Measurements from ENCODE around the gene NACC2.
"Not testable (repeated sequence)": the region's sequence is repeated elsewhere in the genome, so short reads cannot be mapped to it uniquely, and the experiment has no call there.

Gene NACC2

DNA sequence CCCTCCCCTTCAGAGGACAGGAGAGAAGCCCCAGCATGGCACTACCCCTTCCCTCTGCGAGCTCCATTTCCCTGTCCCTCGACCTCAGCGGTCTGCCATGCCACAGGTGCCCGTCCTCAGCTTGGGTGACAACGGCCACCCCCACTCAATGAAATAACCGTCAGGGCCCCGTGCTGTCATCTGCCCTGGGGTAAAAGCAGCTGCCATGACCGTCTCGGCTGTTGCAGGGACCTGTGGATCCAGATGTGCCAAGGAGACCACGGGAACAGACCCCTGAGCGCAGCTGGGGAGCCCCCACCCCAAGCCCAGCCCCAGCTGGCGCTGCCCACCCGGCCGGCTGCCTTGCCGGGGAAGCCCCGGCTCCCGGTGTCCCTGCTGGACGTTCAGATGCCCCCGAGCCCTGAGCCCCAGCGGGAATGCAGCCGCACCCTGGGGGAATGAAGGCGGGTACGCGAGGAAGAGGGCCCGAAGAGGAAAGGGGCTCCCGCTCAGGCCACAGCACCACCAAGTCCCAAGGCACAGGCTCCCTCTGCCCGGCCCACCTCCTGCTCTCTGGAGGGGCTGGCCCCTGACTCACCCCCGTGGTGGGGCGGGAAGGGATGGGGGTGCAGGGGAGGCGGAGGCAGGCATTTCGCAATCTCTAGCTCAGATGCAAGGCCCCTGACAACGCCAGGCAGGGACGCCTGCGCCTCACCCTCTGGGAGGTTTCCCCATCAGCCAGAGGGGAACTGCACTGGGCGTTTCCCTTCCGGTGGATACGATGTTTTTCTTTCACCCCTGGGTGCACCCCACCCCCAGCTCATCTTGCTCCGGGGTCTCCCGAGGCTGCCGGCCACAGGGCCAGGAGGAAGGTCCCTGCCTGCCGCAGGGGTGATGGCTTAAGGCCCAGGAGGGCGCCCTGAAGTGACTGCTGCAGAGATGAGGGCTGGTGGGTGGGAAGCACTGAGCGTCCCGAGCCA, 49.2 kb downstream of the NACC2 start:
- Mint-ChIP-seq H3K27ac (peak overlapping the region; percentile 55), H3K9me3 (no peaks in the 10 kb centered on the region), H3K4me1 (ENCODE audit: low read depth) (peaks cover 71% of the 10 kb centered on the region), H3K27me3 (no peaks in the 10 kb centered on the region), H3K4me3 (peak overlapping the region; percentile 45), H3K36me3 (ENCODE audit: low read depth) (peaks cover 48% of the 10 kb centered on the region)
- intact Hi-C loops (cut with micrococcal nuclease): loop anchor here (5.0 kb wide), 1 partner anchor 46 kb away; no protein-coding TSS in a partner anchor

DNA sequence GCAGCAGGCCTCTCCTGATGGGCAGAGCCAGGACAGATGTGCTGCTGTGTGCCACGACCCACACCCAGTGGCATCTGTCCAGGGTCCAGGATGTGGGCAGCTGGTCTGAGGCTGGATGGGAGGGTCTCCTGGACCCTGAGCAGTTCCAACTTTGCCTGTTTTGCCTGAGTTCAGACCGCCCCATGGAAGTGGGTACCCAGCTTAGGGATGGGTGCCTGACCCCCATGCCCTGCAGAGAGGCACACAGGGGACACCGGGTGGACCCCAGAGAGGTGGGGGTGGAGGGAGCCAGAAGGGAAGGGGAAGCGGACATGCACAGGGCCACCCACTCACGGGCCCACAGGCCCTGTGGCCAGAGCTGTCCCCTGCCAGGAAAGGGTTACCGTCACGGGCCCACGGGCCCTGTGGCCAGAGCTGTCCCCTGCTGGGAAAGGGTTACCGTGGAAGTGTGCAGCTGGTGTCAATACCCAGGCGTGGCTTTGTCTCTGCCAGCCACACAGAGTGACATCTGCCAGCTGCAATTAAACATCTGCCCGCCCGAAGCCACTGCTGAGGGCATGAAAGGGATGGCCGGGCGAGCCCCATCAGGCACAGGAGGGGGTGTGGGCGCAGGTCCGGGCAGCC, 50.0 kb downstream of the NACC2 start:
- intact Hi-C loops (cut with micrococcal nuclease): loop anchor here (5.0 kb wide), 1 partner anchor 47 kb away; no protein-coding TSS in a partner anchor

DNA sequence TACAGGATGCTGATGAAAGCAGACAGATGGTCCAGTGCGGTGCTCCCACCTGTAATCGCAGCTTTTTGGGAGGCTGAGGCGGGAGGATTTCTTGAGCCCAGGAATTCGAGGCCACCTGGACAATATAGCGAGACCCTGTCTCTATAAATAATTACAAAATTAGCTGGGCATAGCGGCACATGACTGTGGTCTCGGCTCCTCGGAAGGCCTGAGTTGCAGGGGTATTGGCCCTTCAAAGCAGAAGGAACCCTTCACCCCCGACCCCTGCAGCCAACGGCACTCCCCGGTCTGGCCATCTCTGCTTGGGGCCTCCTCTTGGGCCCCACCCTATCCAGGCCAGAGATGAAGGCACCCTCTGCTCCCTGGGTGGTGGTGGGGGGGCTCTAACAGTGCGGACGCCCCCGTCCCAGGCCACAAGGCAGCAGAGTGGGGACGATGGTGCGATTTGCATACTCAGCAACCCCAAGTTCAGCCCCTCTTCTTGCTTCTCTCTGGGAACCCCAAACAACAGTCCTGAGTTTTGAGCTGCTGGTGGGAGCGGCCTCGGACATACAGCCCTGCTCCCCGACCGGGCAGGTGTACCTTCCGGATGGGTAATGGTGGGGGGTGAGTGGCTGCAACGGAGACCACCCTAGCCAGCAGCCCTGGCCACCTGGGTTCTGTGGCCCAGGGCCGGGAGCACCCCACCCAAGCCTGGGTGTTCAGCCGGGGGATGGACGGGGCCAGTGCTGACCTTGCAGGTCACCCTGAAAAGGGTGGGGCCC, 50.7 kb downstream of the NACC2 start:
- no peak overlapping the region for H3K27ac Mint-ChIP-seq
- intact Hi-C loops (cut with micrococcal nuclease): no loop called here
- peaks cover 49% of the 10 kb centered on the region for H3K36me3 Mint-ChIP-seq (ENCODE audit: low read depth)

More for the DNA sequence above, 50.0 kb downstream of the NACC2 start:
- H3K27me3 Mint-ChIP-seq: no peaks in the 10 kb centered on the region
- H3K4me3 Mint-ChIP-seq: peak overlapping the region; percentile 8
- H3K9me3 Mint-ChIP-seq: no peaks in the 10 kb centered on the region
- H3K4me1 Mint-ChIP-seq (ENCODE audit: low read depth): peaks cover 69% of the 10 kb centered on the region
- no peak overlapping the region for H3K27ac Mint-ChIP-seq
- H3K36me3 Mint-ChIP-seq (ENCODE audit: low read depth): peaks cover 50% of the 10 kb centered on the region

DNA sequence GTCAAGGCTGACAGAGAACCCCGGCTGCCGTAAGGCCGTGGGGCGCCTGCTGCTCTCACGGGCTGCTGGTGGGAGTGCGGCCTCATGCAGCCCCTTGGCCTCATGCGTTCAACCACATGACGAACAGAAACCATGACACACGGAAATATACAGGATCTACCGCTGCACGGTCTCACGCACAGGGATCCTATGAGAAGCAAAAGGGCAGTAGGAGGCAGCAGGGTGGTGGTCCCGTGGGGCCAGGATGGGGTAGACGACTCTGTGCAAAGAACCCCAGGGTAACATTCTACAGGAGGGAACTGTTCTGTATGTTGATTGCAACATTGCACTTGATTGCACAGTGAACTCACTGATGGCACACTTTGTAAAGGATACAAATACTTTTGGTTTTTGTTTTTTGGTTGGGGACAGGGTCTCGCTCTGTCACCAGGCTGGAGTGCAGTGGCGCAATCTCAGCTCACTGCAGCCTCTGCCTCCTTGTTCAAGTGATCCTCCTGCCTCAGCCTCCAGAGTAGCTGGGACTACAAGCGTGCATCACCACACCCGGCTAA, 51.6 kb downstream of the NACC2 start:
- H3K27me3 Mint-ChIP-seq: no peaks in the 10 kb centered on the region
- H3K9me3 Mint-ChIP-seq: peaks cover 15% of the 10 kb centered on the region
- no peak overlapping the region for H3K27ac Mint-ChIP-seq
- intact Hi-C loops (cut with micrococcal nuclease): no loop called here
- peaks cover 49% of the 10 kb centered on the region for H3K36me3 Mint-ChIP-seq (ENCODE audit: low read depth)
- no peak overlapping the region for H3K4me3 Mint-ChIP-seq
- H3K4me1 Mint-ChIP-seq (ENCODE audit: low read depth): peaks cover 57% of the 10 kb centered on the region

More for the DNA sequence above, 50.7 kb downstream of the NACC2 start:
- Mint-ChIP-seq H3K9me3 (peaks cover 6% of the 10 kb centered on the region), H3K27me3 (no peaks in the 10 kb centered on the region), H3K4me1 (ENCODE audit: low read depth) (peaks cover 62% of the 10 kb centered on the region), H3K4me3 (no peak overlapping the region)

DNA sequence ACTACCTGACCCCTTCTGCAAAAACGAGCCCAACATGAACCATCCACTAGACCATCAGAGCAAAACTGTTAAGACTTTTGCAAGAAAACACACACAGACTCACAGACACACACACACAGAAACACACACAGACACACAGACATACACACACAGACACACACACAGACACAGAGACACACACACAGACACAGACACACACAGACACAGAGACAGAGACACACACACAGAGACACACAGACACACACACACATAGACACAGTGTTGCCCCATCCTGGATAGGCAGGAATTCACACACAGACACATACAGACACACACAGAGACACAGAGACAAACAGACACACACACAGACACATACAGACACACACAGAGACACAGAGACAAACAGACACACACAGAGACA, 52.5 kb downstream of the NACC2 start:
- Mint-ChIP-seq H3K36me3 (ENCODE audit: low read depth) (peaks cover 49% of the 10 kb centered on the region), H3K4me3 (no peak overlapping the region), H3K4me1 (ENCODE audit: low read depth) (peaks cover 55% of the 10 kb centered on the region), H3K27me3 (no peaks in the 10 kb centered on the region), H3K27ac (no peak overlapping the region), H3K9me3 (peaks cover 16% of the 10 kb centered on the region)
- intact Hi-C loops (cut with micrococcal nuclease): no loop called here

DNA sequence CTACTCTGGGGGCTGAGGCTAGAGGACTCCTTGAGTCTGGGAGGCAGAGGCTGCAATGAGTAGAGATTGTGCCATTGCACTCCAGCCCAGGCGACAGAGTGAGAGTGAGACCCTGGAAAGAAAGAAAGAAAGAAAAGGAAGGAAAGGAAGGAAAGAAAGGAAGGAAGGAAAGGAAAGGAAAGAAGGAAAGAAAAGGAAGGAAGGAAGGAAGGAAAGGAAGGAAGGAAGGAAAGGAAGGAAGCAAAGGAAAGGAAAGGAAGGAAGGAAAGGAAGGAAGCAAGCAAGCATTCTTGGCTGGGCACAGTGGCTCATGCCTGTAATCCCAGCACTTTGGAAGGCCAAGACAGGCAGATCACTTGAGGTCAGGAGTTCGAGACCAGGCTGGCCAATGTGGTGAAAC, 54.2 kb downstream of the NACC2 start:
- H3K4me3 Mint-ChIP-seq; H3K27me3 Mint-ChIP-seq; intact Hi-C loops (cut with micrococcal nuclease); H3K27ac Mint-ChIP-seq: not testable (repeated sequence)
- Mint-ChIP-seq H3K4me1 (ENCODE audit: low read depth) (peaks cover 39% of the 10 kb centered on the region), H3K36me3 (ENCODE audit: low read depth) (peaks cover 52% of the 10 kb centered on the region), H3K9me3 (peaks cover 24% of the 10 kb centered on the region)

DNA sequence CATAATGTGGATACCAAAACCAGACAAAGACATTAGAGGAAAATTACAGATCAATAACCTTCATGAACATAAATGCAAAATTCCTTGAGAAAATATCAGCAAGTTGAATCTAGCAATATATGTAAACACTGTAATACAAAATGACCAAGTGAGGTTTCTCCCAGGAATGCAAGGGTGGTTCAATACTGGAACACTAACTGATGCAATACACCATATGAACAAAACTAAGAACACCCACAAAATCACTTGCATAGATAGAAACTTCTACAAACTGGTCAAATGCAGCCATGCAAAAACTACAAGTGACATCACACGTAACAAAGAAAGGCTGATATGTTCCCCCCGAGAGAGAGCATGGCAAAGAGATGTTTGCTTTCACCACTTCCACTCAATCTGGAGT, 55.6 kb downstream of the NACC2 start:
- H3K4me1 Mint-ChIP-seq (ENCODE audit: low read depth): peaks cover 39% of the 10 kb centered on the region
- H3K9me3 Mint-ChIP-seq: peaks cover 24% of the 10 kb centered on the region
- H3K36me3 Mint-ChIP-seq (ENCODE audit: low read depth): peaks cover 57% of the 10 kb centered on the region
- intact Hi-C loops (cut with micrococcal nuclease): no loop called here
- H3K4me3 Mint-ChIP-seq: no peak overlapping the region
- H3K27ac Mint-ChIP-seq: no peak overlapping the region
- no peaks in the 10 kb centered on the region for H3K27me3 Mint-ChIP-seq

DNA sequence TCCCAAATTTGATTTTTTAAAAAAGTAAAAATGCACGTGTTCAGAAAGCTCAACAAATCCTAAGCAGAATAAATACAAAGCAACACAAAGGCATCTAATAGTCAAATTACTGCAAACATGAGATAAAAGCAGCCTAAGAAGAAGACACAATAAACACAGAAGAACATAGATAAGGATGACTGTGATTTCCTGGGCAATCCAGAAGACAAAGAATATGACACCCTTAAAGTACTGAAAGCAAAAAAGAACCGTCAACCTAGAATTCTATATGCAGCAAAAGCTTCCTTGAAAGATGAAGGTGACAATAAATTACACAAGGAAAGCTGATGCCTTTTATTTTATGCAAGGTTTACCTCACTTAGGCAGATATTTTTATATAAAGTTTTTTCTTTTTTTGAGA, 58.2 kb downstream of the NACC2 start:
- Mint-ChIP-seq H3K9me3 (peaks cover 24% of the 10 kb centered on the region), H3K4me1 (ENCODE audit: low read depth) (peaks cover 45% of the 10 kb centered on the region), H3K4me3 (no peak overlapping the region), H3K27me3 (no peaks in the 10 kb centered on the region), H3K36me3 (ENCODE audit: low read depth) (peaks cover 52% of the 10 kb centered on the region), H3K27ac (no peak overlapping the region)
- intact Hi-C loops (cut with micrococcal nuclease): no loop called here

DNA sequence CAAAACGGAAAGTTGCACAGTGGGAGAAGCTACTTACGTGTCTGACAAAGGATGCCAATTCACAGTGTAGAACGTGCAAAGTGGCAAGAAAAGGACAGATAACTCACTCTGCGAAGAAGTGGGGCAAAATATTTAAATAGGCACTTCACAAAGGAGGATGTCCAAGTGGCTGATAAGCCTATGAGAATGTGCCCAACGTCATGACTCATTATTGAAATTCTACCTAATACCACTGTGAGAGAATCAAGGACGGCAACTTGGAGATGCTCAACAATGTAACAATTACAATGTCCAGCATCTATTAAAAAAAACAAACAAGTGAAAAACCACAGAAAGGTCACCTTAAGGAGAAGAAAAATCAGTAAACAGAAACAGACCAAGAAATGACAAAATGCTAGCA, 59.0 kb downstream of the NACC2 start:
- Mint-ChIP-seq H3K27ac (no peak overlapping the region), H3K4me1 (ENCODE audit: low read depth) (peaks cover 48% of the 10 kb centered on the region), H3K36me3 (ENCODE audit: low read depth) (peaks cover 59% of the 10 kb centered on the region), H3K9me3 (peaks cover 24% of the 10 kb centered on the region), H3K4me3 (no peak overlapping the region), H3K27me3 (no peaks in the 10 kb centered on the region)
- intact Hi-C loops (cut with micrococcal nuclease): no loop called here

DNA sequence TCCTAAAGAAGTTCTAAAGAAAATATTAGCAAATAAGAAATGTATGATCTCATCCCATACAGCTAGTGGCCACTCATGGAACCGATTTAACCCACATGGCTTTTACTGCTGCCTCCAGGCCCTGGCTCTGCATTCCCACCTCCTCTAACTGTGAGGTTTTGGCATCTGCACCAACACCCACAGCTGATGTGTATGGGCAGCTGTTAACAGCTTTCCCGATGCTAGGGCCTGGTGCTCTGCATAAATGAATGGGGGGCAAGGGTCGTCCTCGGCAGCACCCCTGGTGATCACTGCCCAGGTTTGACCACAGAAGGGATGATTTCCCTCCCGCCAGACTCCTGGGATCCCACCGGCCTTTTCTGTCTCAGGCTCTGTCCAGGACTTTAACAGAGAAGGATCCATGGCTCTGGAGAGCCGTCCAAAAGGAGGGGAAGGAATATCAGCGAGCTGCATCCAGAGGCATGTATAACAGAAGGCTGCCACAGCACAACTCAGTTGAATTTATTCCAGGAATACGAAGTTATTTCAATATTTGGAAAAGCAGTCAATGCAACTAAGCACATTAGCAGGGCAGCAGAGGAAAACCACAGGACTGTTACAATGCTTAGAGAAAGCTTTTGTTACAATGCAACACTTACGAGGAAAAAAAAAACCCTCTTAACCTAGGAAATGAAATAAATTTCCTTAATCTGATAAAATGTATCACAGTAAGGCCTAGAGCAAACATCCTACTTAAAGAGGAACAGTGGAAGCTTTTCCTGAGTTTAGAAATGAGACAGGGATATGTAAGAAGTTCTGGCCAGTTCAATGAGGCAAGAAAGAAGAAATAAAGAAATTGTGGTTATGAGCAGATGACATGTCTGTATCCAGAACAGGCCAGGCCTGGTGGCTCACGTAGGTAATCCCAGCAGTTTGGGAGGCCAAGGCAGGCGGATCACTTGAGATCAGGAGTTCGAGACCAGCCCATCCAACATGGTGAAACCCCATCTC, 63.1 kb downstream of the NACC2 start:
- H3K27me3 Mint-ChIP-seq: no peaks in the 10 kb centered on the region
- H3K4me1 Mint-ChIP-seq (ENCODE audit: low read depth): peaks cover 46% of the 10 kb centered on the region
- intact Hi-C loops (cut with micrococcal nuclease): no loop called here
- peaks cover 53% of the 10 kb centered on the region for H3K36me3 Mint-ChIP-seq (ENCODE audit: low read depth)
- H3K4me3 Mint-ChIP-seq: no peak overlapping the region
- peak overlapping the region; percentile 60 for H3K27ac Mint-ChIP-seq
- H3K9me3 Mint-ChIP-seq: peaks cover 6% of the 10 kb centered on the region

DNA sequence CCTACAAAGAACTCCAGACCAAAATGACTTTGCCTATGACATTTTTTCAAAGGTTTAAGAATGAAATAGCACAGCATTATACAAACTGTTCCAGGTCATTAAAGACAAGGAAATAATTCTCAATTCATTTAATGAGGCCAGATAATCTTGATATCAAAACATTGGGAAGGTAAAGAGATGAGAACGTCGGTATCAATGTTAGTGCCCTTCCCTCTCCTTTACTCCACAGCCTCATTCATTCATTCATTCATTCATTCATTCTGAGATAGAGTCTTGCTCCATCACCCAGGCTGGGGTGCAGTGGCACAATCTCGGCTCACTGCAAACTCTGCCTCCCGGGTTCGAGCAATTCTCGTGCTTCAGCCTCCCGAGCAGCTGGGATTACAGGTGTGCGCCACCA, 64.0 kb downstream of the NACC2 start:
- H3K9me3 Mint-ChIP-seq: no peaks in the 10 kb centered on the region
- H3K27ac Mint-ChIP-seq: no peak overlapping the region
- H3K27me3 Mint-ChIP-seq: no peaks in the 10 kb centered on the region
- peaks cover 56% of the 10 kb centered on the region for H3K4me1 Mint-ChIP-seq (ENCODE audit: low read depth)
- no peak overlapping the region for H3K4me3 Mint-ChIP-seq
- H3K36me3 Mint-ChIP-seq (ENCODE audit: low read depth): peaks cover 58% of the 10 kb centered on the region
- intact Hi-C loops (cut with micrococcal nuclease): no loop called here

DNA sequence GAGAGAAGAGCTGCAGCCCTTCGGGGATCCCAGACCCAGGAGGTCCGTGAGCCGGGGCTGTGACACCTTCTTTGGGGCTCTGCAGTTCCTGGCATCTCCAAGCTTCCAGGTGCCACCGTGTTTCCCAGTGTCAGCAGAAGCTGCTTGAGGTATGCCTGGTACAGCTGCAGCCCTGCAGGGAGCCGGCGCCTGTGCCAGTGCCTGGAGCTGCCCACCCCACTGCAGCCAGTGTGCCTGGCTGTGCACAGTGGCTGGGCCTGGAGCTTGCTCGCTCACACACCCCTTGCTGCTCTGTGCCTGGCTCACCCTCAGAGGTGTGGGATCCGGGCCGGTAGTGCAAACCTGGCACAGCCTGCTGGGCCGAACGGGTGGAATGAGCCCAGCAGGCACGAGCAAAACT, 65.5 kb downstream of the NACC2 start:
- H3K27ac Mint-ChIP-seq: no peak overlapping the region
- H3K4me3 Mint-ChIP-seq: no peak overlapping the region
- no peaks in the 10 kb centered on the region for H3K9me3 Mint-ChIP-seq
- peaks cover 47% of the 10 kb centered on the region for H3K4me1 Mint-ChIP-seq (ENCODE audit: low read depth)
- H3K27me3 Mint-ChIP-seq: no peaks in the 10 kb centered on the region
- intact Hi-C loops (cut with micrococcal nuclease): no loop called here
- H3K36me3 Mint-ChIP-seq (ENCODE audit: low read depth): peaks cover 55% of the 10 kb centered on the region

Data from dendritic cell treated with granulocyte-macrophage colony-stimulating factor and Interleukin-4, amounts not matched to agents 40 ng/mL and 50 ng/mL, for 4 days (primary cell).